ENCODE measurements around the gene HEXIM2.

The HEXIM2 gene

GRCh38 chr17:45137561-45138305 lies 23.9 kb upstream of the HEXIM2 start:
- Histone ChIP-seq H3K4ac (ENCODE audit: low read depth, low read length) (no peak overlapping the region), H3K27ac (ENCODE audit: low read depth, low read length) (no peak overlapping the region), H3K79me2 (ENCODE audit: control insufficient read depth, insufficient read depth, low read length) (no peaks in the 10 kb centered on the region), H2BK15ac (replicated peaks; ENCODE audit: low read depth) (no peak overlapping the region), H3K4me3 (ENCODE audit: low read length) (no peak overlapping the region), H3K4me1 (ENCODE audit: control insufficient read depth, low read depth, low read length) (peaks cover 4% of the 10 kb centered on the region), H2AK5ac (ENCODE audit: low read length) (no peak overlapping the region), H2BK5ac (ENCODE audit: low read length) (no peak overlapping the region), H2BK120ac (ENCODE audit: low read depth, low read length) (no peak overlapping the region), H3K4me2 (ENCODE audit: low read length) (no peak overlapping the region), H3K27me3 (ENCODE audit: insufficient read depth, low read length, poor library complexity) (no peaks in the 10 kb centered on the region), H3K18ac (ENCODE audit: low read length) (no peak overlapping the region), H3K79me1 (ENCODE audit: low read length) (no peaks in the 10 kb centered on the region), H4K5ac (ENCODE audit: low read length) (no peak overlapping the region), H3K9ac (ENCODE audit: low read length) (no peak overlapping the region), H3K56ac (ENCODE audit: low read length) (no peak overlapping the region), H3K23ac (ENCODE audit: low read length) (no peak overlapping the region), H3K36me3 (ENCODE audit: control insufficient read depth, insufficient read depth, low read length) (no peaks in the 10 kb centered on the region), H4K8ac (ENCODE audit: low read depth, low read length) (no peak overlapping the region)
- DNase-seq: no peak
- no CpG with 5 or more reads among the region's 11 CpGs for WGBS (ENCODE audit: extremely low coverage, insufficient coverage, low lambda C conversion rate)

GRCh38 chr17:45138911-45139532 lies 22.7 kb upstream of the HEXIM2 start:
- no peak overlapping the region for H2BK120ac ChIP-seq (ENCODE audit: low read depth, low read length)
- H3K79me2 ChIP-seq (ENCODE audit: control insufficient read depth, insufficient read depth, low read length): no peaks in the 10 kb centered on the region
- H2BK5ac ChIP-seq (ENCODE audit: low read length): no peak overlapping the region
- peaks cover 11% of the 10 kb centered on the region for H3K4me1 ChIP-seq (ENCODE audit: control insufficient read depth, low read depth, low read length)
- H3K79me1 ChIP-seq (ENCODE audit: low read length): no peaks in the 10 kb centered on the region
- H3K9ac ChIP-seq (ENCODE audit: low read length): no peak overlapping the region
- no peak overlapping the region for H2BK15ac ChIP-seq (replicated peaks; ENCODE audit: low read depth)
- no peaks in the 10 kb centered on the region for H3K36me3 ChIP-seq (ENCODE audit: control insufficient read depth, insufficient read depth, low read length)
- WGBS (ENCODE audit: extremely low coverage, insufficient coverage, low lambda C conversion rate): no CpG with 5 or more reads among the region's 14 CpGs
- no peak overlapping the region for H3K4me3 ChIP-seq (ENCODE audit: low read length)
- DNase-seq: peak; percentile 49
- H4K8ac ChIP-seq (ENCODE audit: low read depth, low read length): no peak overlapping the region
- no peak overlapping the region for H3K18ac ChIP-seq (ENCODE audit: low read length)
- no peak overlapping the region for H2AK5ac ChIP-seq (ENCODE audit: low read length)
- no peak overlapping the region for H3K56ac ChIP-seq (ENCODE audit: low read length)
- H3K4me2 ChIP-seq (ENCODE audit: low read length): no peak overlapping the region
- no peak overlapping the region for H3K4ac ChIP-seq (ENCODE audit: low read depth, low read length)
- H3K27ac ChIP-seq (ENCODE audit: low read depth, low read length): no peak overlapping the region
- no peak overlapping the region for H3K23ac ChIP-seq (ENCODE audit: low read length)
- H3K27me3 ChIP-seq (ENCODE audit: insufficient read depth, low read length, poor library complexity): no peaks in the 10 kb centered on the region
- H4K5ac ChIP-seq (ENCODE audit: low read length): no peak overlapping the region

GRCh38 chr17:45139533-45139920 lies 22.1 kb upstream of the HEXIM2 start:
- Histone ChIP-seq H4K8ac (ENCODE audit: low read depth, low read length) (no peak overlapping the region), H2BK5ac (ENCODE audit: low read length) (no peak overlapping the region), H3K79me1 (ENCODE audit: low read length) (no peaks in the 10 kb centered on the region), H3K79me2 (ENCODE audit: control insufficient read depth, insufficient read depth, low read length) (no peaks in the 10 kb centered on the region), H3K9ac (ENCODE audit: low read length) (no peak overlapping the region), H4K5ac (ENCODE audit: low read length) (no peak overlapping the region), H3K18ac (ENCODE audit: low read length) (no peak overlapping the region), H3K27ac (ENCODE audit: low read depth, low read length) (no peak overlapping the region), H3K4ac (ENCODE audit: low read depth, low read length) (no peak overlapping the region), H2BK120ac (ENCODE audit: low read depth, low read length) (no peak overlapping the region), H3K27me3 (ENCODE audit: insufficient read depth, low read length, poor library complexity) (no peaks in the 10 kb centered on the region), H3K4me2 (ENCODE audit: low read length) (no peak overlapping the region), H2AK5ac (ENCODE audit: low read length) (no peak overlapping the region), H3K23ac (ENCODE audit: low read length) (no peak overlapping the region), H3K36me3 (ENCODE audit: control insufficient read depth, insufficient read depth, low read length) (no peaks in the 10 kb centered on the region), H3K56ac (ENCODE audit: low read length) (no peak overlapping the region), H3K4me3 (ENCODE audit: low read length) (no peak overlapping the region), H2BK15ac (replicated peaks; ENCODE audit: low read depth) (no peak overlapping the region), H3K4me1 (ENCODE audit: control insufficient read depth, low read depth, low read length) (peaks cover 11% of the 10 kb centered on the region)
- DNase-seq: no peak
- WGBS (ENCODE audit: extremely low coverage, insufficient coverage, low lambda C conversion rate): no CpG with 5 or more reads among the region's 4 CpGs

- H3K27me3 ChIP-seq (ENCODE audit: insufficient read depth, low read length, poor library complexity): no peaks in the 10 kb centered on the region
- no peak overlapping the region for H2BK120ac ChIP-seq (ENCODE audit: low read depth, low read length)
- peak overlapping the region; percentile 58 for H2AK5ac ChIP-seq (ENCODE audit: low read length)
- H3K23ac ChIP-seq (ENCODE audit: low read length): peak overlapping the region; percentile 89
- H3K4me3 ChIP-seq (ENCODE audit: low read length): no peak overlapping the region
- peaks cover 11% of the 10 kb centered on the region for H3K4me1 ChIP-seq (ENCODE audit: control insufficient read depth, low read depth, low read length)
- H3K56ac ChIP-seq (ENCODE audit: low read length): peak overlapping the region; percentile 90
- H3K4ac ChIP-seq (ENCODE audit: low read depth, low read length): no peak overlapping the region
- peak overlapping the region; percentile 68 for H3K18ac ChIP-seq (ENCODE audit: low read length)
- no peak overlapping the region for H2BK15ac ChIP-seq (replicated peaks; ENCODE audit: low read depth)
- no peaks in the 10 kb centered on the region for H3K36me3 ChIP-seq (ENCODE audit: control insufficient read depth, insufficient read depth, low read length)
- peak overlapping the region; percentile 91 for H3K27ac ChIP-seq (ENCODE audit: low read depth, low read length)
- no peak overlapping the region for H4K8ac ChIP-seq (ENCODE audit: low read depth, low read length)
- peak overlapping the region; percentile 80 for H3K4me2 ChIP-seq (ENCODE audit: low read length)
- peaks cover 2% of the 10 kb centered on the region for H3K79me1 ChIP-seq (ENCODE audit: low read length)
- H4K5ac ChIP-seq (ENCODE audit: low read length): no peak overlapping the region
- H3K79me2 ChIP-seq (ENCODE audit: control insufficient read depth, insufficient read depth, low read length): no peaks in the 10 kb centered on the region
- H3K9ac ChIP-seq (ENCODE audit: low read length): peak overlapping the region; percentile 87
- H2BK5ac ChIP-seq (ENCODE audit: low read length): no peak overlapping the region
- WGBS (ENCODE audit: extremely low coverage, insufficient coverage, low lambda C conversion rate): no CpG with 5 or more reads among the region's 13 CpGs
- DNase-seq: peak; percentile 29
Observed at GRCh38 chr17:45143094-45143670, 18.5 kb upstream of the HEXIM2 start.

GRCh38 chr17:45143767-45144198 lies 17.9 kb upstream of the HEXIM2 start:
- Histone ChIP-seq H3K79me1 (ENCODE audit: low read length) (peaks cover 2% of the 10 kb centered on the region), H2BK15ac (replicated peaks; ENCODE audit: low read depth) (no peak overlapping the region), H3K4me2 (ENCODE audit: low read length) (peak overlapping the region; percentile 80), H4K8ac (ENCODE audit: low read depth, low read length) (peak overlapping the region; percentile 66), H2AK5ac (ENCODE audit: low read length) (no peak overlapping the region), H2BK5ac (ENCODE audit: low read length) (peak overlapping the region; percentile 40), H3K4me1 (ENCODE audit: control insufficient read depth, low read depth, low read length) (peaks cover 11% of the 10 kb centered on the region), H3K36me3 (ENCODE audit: control insufficient read depth, insufficient read depth, low read length) (no peaks in the 10 kb centered on the region), H3K79me2 (ENCODE audit: control insufficient read depth, insufficient read depth, low read length) (no peaks in the 10 kb centered on the region), H3K4me3 (ENCODE audit: low read length) (peak overlapping the region; percentile 46), H2BK120ac (ENCODE audit: low read depth, low read length) (no peak overlapping the region), H3K4ac (ENCODE audit: low read depth, low read length) (peak overlapping the region; percentile 46), H4K5ac (ENCODE audit: low read length) (no peak overlapping the region), H3K27me3 (ENCODE audit: insufficient read depth, low read length, poor library complexity) (no peaks in the 10 kb centered on the region), H3K27ac (ENCODE audit: low read depth, low read length) (peak overlapping the region; percentile 91), H3K23ac (ENCODE audit: low read length) (peak overlapping the region; percentile 74), H3K18ac (ENCODE audit: low read length) (peak overlapping the region; percentile 68), H3K9ac (ENCODE audit: low read length) (peak overlapping the region; percentile 87), H3K56ac (ENCODE audit: low read length) (peak overlapping the region; percentile 90)
- DNase-seq: peak; percentile 91
- no CpG with 5 or more reads among the region's 21 CpGs for WGBS (ENCODE audit: extremely low coverage, insufficient coverage, low lambda C conversion rate)

All from mesendoderm (in vitro differentiated cells).